MM.1S (cell line): ENCODE results near the gene RNF150.

Experiments used
- DNase-seq: peaks from one replicate; pipeline ENCODE4 v3.0.0-alpha.2; 2015
- H2AFZ ChIP-seq: fragments of 300-600 bp; sonication (generic); 2 replicates; pipeline ENCODE4 v1.6.0; 2016; ENCODE audit warnings: antibody characterized with exemption, low read length
- H3F3A ChIP-seq: fragments of 300-600 bp; sonication (generic); 2 replicates; pipeline ENCODE4 v1.6.1; 2016; ENCODE audit warnings: mild to moderate bottlenecking, antibody characterized with exemption, low read length, moderate library complexity, mixed read lengths; ENCODE audit not compliant: insufficient read depth
- H3K27ac ChIP-seq: fragments of 300-600 bp; sonication (generic); 2 replicates; pipeline ENCODE4 v1.5.1; 2016; ENCODE audit warnings: mild to moderate bottlenecking, low read length
- H3K27me3 ChIP-seq: fragments of 300-600 bp; sonication (generic); replicated peaks from 2 replicates; pipeline ENCODE4 v1.6.0; 2016; ENCODE audit warnings: low read length; ENCODE audit not compliant: insufficient read depth
- H3K36me3 ChIP-seq: fragments of 300-600 bp; sonication (generic); replicated peaks from 2 replicates; pipeline ENCODE4 v1.6.1; 2016; ENCODE audit warnings: mild to moderate bottlenecking, low read length, mixed read lengths; ENCODE audit not compliant: insufficient read depth
- H3K4me1 ChIP-seq: fragments of 300-600 bp; sonication (generic); 2 replicates; pipeline ENCODE4 v1.6.1; 2016; ENCODE audit warnings: low read length, mixed read lengths
- H3K4me2 ChIP-seq: fragments of 300-600 bp; sonication (generic); 2 replicates; pipeline ENCODE4 v1.6.0; 2016; ENCODE audit warnings: low read depth, low read length
- H3K4me3 ChIP-seq: fragments of 300-600 bp; sonication (generic); 2 replicates; pipeline ENCODE4 v1.5.1; 2016; ENCODE audit warnings: low read length, mixed read lengths
- H3K79me2 ChIP-seq: fragments of 300-600 bp; sonication (generic); 2 replicates; pipeline ENCODE4 v1.6.1; 2016; ENCODE audit warnings: mixed run types, low read length, mixed read lengths
- H3K9ac ChIP-seq: fragments of 300-600 bp; sonication (generic); 2 replicates; pipeline ENCODE4 v1.6.1; 2016; ENCODE audit warnings: low read length, mixed read lengths
- H3K9me2 ChIP-seq: fragments of 300-600 bp; sonication (generic); replicated peaks from 2 replicates; pipeline ENCODE4 v1.6.1; 2016; ENCODE audit warnings: mild to moderate bottlenecking, low read length, mixed read lengths; ENCODE audit not compliant: insufficient read depth
- H3K9me3 ChIP-seq: fragments of 300-600 bp; sonication (generic); replicated peaks from 2 replicates; pipeline ENCODE4 v1.6.1; 2016; ENCODE audit warnings: mild to moderate bottlenecking, low read length, mixed read lengths; ENCODE audit not compliant: insufficient read depth
- H4K20me1 ChIP-seq: fragments of 300-600 bp; sonication (generic); 2 replicates; pipeline ENCODE4 v1.6.1; 2016; ENCODE audit warnings: mild to moderate bottlenecking, low read length, moderate library complexity, mixed read lengths; ENCODE audit not compliant: insufficient read depth
- CTCF ChIP-seq: fragments of 300-600 bp; sonication (generic); IDR thresholded peaks from 2 replicates; pipeline ENCODE4 v1.5.1; 2016; ENCODE audit warnings: antibody characterized with exemption, low read length, mixed read lengths
- EZH2 ChIP-seq: fragments of 300-600 bp; sonication (generic); optimal IDR thresholded peaks from 2 replicates; pipeline ENCODE3; 2017; ENCODE audit warnings: low read depth, mild to moderate bottlenecking, antibody characterized with exemption, low read length, mixed read lengths
- EZH2phosphoT487 ChIP-seq: fragments of 300-600 bp; sonication (generic); IDR thresholded peaks from 2 replicates; pipeline ENCODE4 v1.6.1; 2018; ENCODE audit warnings: antibody characterized with exemption, low read length

Gene RNF150

GRCh38 chr4:141144207-141144606 lies 10.9 kb upstream of the RNF150 start:
- no peak overlapping the region for H3K4me2 ChIP-seq
- H3K4me3 ChIP-seq = no peak overlapping the region
- DNase-seq = no peak
- H3K9me3 ChIP-seq = no peaks in the 10 kb centered on the region
- no peaks in the 10 kb centered on the region; the same call in 1 of the 2 replicates for H3K27me3 ChIP-seq
- no peaks in the 10 kb centered on the region for H3K9me2 ChIP-seq
- no peaks in the 10 kb centered on the region for H4K20me1 ChIP-seq
- H3K9ac ChIP-seq = no peak overlapping the region
- H3K27ac ChIP-seq = no peak overlapping the region
- H3F3A ChIP-seq = peaks cover 3% of the 10 kb centered on the region; the same call in 1 of the 2 replicates
- no peak for TF ChIP-seq EZH2phosphoT487
- TF ChIP-seq CTCF = no peak
- no peak for TF ChIP-seq EZH2
- H3K36me3 ChIP-seq = no peaks in the 10 kb centered on the region
- peaks cover 13% of the 10 kb centered on the region; the same call in 1 of the 2 replicates for H3K4me1 ChIP-seq
- H3K79me2 ChIP-seq = no peaks in the 10 kb centered on the region
- no peak overlapping the region for H2AFZ ChIP-seq

DNA sequence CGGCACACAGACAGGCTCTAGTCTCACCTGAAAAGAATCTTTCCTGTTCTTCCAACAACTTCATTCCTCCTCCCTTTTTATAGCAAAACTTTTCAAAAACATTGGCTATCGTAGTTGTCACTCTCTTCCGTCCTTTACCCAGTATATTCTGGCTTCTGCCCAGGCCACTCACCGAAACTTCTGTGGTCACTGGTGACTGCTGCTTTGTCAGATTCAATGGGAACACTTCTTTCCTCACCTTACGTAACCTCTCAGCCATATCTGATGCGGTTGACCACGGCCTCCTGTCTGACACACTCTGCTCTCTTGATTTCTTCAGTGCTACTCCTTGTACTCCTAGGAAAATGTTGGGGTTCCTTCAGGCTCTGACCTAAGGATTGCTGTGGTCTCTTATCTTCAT lies 9.2 kb upstream of the RNF150 start:
- Histone ChIP-seq H3K4me1 (peaks cover 13% of the 10 kb centered on the region; the same call in 1 of the 2 replicates), H3K9ac (no peak overlapping the region), H4K20me1 (no peaks in the 10 kb centered on the region), H3K4me2 (peak overlapping the region; percentile 3; the same call in 1 of the 2 replicates), H3K9me3 (no peaks in the 10 kb centered on the region), H3K27me3 (no peaks in the 10 kb centered on the region; the same call in 1 of the 2 replicates), H3F3A (peaks cover 3% of the 10 kb centered on the region; the same call in 1 of the 2 replicates), H3K9me2 (no peaks in the 10 kb centered on the region), H3K27ac (no peak overlapping the region), H3K36me3 (no peaks in the 10 kb centered on the region), H3K79me2 (no peaks in the 10 kb centered on the region), H2AFZ (no peak overlapping the region), H3K4me3 (no peak overlapping the region)
- DNase-seq = peak; percentile 69
- TF ChIP-seq CTCF (no peak), EZH2 (no peak), EZH2phosphoT487 (no peak)

- Histone ChIP-seq H3K9me3 (no peaks in the 10 kb centered on the region), H3K4me3 (no peak overlapping the region), H3K79me2 (no peaks in the 10 kb centered on the region), H4K20me1 (no peaks in the 10 kb centered on the region), H3K9ac (no peak overlapping the region), H3F3A (peaks cover 3% of the 10 kb centered on the region; the same call in 1 of the 2 replicates), H3K9me2 (no peaks in the 10 kb centered on the region), H3K27me3 (no peaks in the 10 kb centered on the region; the same call in 1 of the 2 replicates), H3K4me2 (no peak overlapping the region), H3K36me3 (no peaks in the 10 kb centered on the region), H3K4me1 (peaks cover 13% of the 10 kb centered on the region; the same call in 1 of the 2 replicates), H3K27ac (no peak overlapping the region), H2AFZ (no peak overlapping the region)
- TF ChIP-seq CTCF = no peak
- no peak for TF ChIP-seq EZH2
- no peak for TF ChIP-seq EZH2phosphoT487
- DNase-seq = no peak
Observed at GRCh38 chr4:141140391-141141200, 7.3 kb upstream of the RNF150 start.
